GM19324 (cell line): Measurements from ENCODE around the gene CNR2.
"Not testable (repeated sequence)": the region's sequence is repeated elsewhere in the genome, so short reads cannot be mapped to it uniquely, and the experiment has no call there.

Experiments
- ATAC-seq: cut with Tn5 transposase; IDR thresholded peaks from one replicate; pipeline ENCODE4 v1.9.1; 2021; ENCODE audit warnings: mild to moderate bottlenecking, moderate library complexity; ENCODE audit not compliant: unreplicated experiment, low FRiP score

The CNR2 gene

DNA sequence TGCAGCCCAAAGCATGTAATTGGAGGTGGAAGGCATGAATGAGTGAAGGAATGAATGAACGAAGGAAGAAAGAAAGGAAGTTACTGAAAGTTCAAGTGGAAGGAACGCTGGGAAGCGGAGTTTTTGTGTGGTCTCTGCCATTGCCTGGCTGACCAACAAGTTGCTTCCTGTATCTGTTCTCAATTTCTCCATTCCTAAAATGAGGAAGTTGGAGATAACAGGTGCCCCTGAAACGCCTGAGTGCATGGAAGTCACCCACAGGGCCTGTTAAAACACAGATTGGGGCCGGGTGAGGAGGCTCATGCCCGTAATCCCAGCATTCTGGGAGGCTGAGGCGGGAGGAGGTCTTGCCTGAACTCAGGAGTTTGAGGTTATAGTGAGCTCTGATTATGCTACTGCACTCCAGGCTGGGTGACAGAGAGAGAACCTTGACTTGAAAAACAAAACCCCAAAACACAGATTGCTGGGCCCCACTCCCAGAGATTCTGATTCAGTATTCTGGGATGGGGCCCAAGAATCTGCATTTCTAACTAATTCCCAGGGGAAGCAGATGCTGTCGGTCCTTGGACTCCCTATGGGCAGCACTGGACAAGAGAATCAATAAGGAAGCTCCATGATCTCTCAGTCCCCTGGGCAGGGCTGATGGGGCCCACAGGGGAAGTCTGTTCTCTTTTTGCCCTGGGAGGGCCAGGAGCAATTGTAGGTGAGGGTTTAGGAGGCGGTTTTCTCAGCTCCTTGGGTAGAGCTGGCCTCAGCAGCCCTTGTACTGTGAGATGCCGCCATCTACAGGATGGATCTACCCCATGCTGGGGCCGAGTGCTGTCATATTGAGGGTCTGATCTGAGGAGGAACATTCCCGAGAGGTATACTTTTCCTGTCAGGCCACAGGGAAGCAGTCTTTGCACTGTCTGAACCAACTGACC lies 3.3 kb upstream of the CNR2 start:
- ATAC-seq = no peak

DNA sequence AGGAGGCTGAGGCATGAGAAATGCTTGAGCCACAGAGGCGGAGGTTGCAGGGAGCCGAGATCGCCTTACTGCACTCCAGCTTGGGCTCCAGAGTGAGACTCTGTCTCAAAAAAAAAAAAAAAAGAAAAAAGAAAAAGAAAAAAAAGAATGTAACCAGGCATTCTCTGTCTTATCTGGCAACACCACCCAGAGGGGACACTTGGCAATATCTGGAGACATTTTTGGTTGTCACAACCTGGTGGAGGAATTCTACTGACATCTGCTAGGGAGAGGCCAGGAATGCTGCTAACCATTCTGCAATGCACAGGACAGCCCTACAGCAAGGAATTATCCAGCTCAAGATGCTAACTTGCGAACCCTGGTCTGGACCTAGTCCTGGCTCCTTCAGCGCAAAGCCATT lies 2.3 kb upstream of the CNR2 start:
- ATAC-seq = no peak

DNA sequence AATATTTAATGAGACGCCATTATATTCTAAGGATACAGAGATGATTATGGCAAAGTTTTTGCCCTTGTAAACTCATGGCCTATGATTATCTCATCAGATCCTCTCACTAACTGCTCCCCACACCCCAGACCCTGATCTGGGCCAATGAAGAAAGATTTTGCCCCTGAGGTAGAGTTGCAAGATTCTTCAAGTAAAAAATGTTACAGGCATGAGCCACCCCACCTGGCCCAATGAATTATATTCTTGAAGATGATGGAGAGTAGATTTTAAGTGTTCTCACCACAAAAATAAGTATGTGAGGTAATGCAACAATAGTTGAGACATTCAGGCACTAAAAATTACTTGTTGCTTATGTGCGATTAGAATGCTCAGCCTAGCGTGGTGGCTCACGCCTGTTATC lies 1.8 kb upstream of the CNR2 start:
- ATAC-seq = no peak

DNA sequence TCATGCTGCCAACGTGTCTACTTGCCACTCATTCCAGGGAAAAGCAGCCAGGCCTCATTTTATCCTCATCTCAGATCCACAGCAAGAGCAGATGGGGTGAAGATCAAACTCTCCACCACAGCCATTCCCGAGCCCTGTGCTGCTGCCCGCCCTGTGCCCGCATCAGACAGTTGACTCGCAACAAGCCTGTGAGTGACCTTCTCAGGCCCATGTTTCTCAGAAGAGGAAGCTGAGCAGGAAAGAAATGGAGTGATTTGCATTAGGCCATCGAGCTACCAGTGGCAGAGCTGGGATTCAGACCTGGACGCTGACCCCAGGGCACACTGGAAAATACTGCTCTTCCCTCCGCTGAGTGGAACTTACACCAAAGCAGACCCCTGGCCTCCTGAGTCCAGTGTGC lies 1.2 kb downstream of the CNR2 start:
- ATAC-seq = no peak

DNA sequence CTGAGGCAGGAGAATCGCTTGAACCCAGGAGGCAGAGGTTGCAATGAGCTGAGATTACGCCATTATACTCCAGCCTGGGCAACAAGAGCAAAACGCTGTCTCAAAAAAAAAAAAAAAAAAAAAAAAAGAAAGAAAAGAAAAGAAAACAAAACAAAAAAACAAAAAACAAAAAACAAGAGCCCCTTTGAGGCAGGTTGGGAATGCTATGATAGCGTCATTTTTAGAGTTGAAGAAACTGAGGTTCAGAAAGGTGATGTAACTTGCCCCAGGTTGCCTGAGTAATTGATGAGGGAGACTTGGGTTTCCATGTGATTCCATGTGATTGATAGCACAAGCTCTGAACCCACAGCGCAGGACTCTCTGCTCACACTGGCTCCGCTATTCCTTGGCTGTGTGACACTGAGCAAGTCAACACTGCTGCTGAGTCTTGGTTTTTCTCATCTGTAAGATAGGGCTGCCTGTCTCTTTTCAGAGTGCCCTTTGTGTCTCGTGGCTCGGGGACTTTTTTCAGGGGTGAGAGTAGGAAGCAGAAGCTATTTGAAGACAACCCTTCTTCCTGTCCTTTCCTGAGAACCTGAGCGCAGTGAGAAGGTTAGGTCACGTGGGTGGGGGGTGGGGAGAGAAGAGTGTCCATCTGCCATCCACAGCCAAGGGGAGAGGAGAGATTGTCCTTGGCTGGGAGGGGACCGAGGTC lies 2.5 kb downstream of the CNR2 start:
- no peak for ATAC-seq

DNA sequence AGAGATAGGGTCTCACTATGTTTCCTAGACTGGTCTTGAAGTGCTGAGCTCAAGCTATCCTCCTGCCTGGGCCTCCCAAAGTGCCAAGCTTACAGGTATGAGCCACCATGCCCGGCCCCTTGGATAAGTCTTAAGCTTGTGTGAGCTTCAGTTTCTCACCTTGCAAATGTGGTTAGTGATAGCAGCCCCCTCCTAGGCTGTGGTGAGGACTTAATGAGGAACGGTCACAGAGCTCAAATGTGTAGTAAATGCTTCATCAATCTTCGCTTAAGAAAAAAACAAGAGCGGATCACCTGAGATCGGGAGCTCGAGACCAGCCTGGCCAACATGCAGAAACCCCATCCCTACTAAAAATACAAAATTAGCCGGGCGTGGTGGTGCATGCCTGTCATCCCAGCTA lies 3.0 kb downstream of the CNR2 start:
- no peak for ATAC-seq

DNA sequence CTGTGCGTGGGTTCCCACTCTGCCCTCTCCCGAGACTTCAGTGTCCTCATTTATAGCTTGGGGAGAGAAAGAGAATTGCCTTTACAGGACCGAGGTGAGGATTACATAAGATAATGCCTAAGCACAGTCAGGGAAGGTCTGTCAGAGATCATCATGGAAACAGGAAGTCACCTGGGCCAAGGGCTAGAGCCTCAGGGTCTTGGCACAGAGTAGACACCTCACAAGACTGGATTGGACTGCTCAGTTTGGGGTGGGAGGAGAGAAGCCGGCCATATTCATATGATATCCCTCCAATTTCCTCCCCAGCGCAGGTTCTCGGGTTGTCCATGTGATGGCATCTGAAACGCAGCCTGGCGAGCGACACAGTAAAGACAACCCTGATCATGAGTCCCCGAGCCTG lies 3.8 kb downstream of the CNR2 start:
- ATAC-seq = no peak

DNA sequence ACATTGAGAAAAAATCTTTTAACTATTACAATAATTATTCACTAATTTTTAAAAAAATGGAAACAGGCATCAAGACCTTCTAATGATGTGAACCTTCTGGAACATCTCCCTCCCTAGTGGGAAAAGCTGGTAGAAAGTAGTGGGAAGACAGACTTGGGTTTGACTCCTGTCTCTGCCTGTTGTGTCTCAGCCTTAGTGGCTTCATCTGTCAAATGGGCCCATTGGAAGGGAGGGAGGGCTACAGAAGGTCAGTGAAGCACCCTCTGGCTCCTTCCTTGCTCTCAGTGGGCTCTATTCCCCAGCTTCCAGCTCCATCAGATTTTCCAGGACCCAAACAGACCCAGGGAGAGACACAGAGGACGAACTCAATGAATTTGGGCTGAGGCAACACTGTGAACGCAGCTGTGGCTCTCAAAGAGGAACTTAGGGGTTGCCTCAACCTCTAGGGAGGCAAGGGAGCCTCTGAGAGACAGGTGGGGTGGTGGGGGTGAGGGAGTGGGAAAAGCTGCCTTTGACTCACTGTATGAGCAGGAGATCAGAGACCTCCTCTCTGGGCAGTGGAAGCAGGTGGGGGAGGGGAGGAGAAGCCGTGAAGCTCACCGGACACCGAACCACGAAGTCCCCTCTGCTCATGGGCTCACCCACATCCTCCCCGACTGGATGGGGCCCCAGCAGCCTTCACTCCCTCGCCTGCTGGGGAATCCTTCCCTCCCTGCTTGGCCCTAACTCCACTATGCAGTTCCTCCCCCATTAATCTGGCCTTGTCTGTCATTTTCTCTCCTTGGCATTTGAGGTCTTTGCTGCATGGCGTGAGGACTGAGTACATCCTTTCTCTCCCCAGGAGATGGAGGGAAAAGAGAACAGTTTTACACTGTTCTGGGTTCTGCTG lies 4.5 kb downstream of the CNR2 start:
- ATAC-seq = no peak

DNA sequence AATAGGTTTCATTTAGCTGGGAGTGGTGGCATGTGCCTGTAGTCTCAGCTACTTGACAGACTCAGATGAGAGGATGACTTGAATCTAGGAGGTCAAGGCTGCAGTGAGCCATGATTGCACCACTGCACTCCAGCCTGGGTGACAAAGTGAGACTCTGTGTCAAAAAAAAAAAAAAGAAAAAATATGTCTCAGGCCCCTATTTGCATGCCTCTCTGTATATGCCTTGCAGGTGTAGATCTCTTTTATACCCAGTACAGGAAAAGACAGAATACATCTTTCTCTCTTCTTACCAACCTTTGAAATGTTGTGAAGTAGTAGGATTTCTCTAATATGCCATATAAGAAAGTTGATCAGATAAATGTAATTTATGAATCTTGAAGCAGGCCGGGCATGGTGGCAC lies 6.4 kb downstream of the CNR2 start:
- ATAC-seq = no peak

DNA sequence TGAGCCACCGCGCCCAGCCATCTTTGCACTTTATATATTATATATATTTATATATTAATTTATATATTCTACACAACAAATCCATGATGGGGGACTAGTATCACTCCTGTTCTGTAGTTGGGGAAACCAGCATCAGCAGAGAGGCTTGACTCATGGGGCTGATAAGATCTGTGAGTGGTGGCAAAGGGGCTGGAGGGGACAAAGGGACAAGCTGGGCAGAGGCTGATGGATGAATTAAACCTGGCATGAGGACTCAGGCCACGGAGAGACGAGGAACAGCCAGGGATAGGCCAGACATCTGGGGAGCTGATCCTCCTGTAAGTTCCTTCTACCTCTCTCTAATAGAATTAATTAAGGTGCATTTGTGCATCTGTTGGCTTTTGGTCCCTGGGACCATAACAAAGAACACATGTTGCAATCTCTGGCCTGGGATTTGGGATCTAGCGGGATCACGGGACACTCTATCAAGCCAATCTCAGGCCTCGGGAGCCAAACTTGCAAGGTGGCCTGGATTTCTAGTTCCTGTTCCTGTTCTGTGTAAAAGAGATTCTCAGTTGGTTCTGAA lies 7.6 kb downstream of the CNR2 start:
- no peak for ATAC-seq

DNA sequence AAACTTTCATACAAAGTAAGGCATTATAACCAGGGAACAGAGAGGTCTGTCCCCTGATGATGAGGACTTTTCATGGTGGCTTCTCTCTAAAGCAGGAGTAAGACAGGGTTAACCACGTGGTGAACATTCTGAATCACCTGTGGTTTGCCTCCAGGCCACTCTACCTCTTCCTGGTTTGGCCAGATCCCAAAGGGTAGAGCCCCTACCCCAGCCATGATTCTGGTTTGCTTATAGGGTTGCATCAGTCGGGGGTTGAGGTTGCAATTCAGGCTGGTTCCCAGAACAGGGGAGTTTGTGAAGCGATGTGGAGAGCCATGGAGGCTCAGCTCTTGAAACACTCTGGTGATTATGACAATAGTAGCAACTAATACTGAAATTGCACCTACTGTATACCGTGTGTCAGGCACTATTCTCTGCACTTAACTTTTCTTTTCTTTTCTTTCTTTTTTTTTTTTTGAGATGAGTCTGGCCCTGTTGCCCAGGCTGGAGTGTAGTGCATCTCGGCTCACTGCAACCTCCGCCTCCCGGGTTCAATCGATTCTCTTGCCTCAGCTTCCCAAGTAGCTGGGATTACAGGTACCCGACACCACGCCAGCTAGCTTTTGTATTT lies 8.3 kb downstream of the CNR2 start:
- no peak for ATAC-seq

DNA sequence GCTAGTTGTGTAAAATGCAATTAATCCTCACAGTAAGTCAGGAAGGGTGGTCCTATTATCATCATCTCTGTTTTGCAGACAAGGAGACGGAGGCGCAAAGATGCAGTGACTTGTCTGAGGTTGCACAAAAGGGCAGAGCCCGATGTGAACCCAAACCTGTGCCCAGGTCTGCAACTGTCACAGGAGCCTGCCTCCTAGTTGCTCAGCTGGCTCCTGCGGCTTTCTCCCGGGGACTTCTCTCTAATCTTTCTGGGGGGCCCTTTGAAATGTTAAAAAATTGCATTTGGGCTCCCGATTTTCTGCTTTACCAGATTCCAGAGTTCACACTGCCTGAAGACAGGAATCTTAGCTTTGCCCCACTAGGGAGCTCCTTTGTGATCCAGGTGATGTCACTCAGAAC lies 9.4 kb downstream of the CNR2 start:
- no peak for ATAC-seq

DNA sequence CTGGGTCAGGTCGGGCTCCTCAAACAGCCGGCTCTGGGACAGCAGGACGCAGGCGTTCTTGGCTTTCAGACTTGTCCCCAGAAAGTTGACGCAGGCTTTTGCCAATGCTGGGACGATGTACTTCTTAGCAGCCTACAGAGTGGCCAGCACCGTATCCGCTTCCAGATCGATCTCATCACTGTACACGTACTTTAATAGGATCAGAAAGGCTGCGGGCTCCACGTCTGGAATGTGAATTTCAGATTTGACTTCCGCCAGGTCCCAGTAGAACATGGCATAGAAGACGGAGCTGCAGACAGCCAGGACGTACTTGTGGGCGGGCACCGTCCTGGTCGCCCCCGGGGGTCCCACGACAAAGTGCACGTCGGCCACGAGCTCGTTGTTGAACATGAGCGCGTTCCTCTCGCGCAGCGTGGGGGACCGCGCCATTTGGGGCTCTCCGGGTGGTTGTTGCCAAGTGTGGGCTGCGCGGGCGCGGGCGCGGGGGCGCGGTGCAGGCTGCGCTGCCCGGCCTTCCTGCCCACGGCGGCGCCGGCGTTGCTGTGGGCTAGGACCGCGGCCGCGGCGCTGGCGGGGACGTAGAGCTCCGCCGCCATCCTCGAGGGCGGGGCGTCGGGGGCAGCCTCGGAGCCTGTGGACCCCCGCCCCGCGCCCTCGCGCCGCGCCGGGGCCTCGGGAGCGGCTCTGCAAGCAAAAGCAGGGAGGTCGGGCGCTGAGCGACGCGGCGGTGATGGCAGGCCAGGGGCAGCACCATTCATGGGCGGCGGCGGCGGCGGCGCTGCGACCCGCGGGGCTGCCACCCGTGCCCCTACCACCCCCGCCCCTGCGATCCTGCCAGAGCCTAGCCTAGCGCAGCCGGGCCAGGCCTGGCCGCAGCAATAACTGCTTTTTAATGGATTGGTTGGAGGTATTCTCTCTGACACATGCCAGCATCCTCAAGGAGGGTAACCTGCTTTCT lies 10.6 kb downstream of the CNR2 start:
- ATAC-seq = no peak

DNA sequence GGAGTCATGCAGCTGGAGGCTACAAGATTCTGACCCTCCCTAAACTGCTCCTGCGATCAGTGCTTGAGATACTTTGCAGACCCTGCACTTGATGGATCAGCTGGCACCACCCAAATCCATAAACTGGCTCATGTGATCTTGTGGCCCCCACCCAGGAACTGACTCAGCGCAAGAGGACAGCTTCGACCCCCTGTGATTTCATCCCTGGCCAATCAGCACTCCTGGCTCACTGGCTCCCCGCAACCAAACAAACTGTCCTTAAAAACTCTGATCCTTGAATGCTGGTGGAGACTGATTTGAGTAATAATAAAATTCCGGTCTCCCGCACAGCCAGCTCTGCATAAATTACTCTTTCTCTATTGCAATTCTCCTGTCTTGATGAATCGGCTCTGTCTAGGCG lies 13.1 kb downstream of the CNR2 start:
- ATAC-seq = not testable (repeated sequence)

DNA sequence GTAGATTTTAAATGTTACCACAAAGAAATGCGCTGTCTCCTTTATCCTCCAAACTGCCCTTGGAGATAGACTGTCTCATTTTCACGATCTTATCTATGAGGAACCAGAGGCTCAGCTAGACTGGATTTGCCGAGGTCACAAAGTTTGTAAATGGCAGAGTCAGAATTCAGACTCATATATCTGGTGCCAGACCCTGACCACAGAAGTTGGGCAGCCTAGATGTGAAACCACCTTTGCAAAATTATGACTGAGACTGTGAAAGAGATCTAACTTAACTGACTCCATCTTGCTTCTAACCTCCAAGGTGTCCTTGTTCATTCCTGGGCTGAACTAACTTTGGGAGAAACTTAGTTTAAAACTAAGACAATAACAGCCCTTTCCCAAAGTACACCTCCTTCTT lies 14.1 kb downstream of the CNR2 start:
- no peak for ATAC-seq

DNA sequence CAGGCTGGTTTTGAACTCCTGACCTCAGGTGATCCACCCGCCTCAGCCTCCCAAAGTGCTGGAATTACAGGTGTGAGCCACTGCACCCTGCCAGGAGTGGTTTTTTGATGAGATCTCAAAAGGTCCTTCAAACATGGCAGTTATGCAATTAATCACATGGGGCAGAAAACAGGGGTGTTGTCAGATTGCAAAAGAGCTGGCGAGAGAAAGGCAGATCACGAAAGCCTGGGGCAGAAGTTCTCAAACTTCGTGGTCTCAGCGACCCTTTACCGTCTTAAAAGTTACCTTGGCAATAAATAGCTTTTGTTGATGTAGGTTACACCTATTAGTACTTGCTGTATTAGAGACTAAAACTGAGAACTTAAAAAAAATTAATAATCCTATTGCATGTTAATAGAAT lies 16.1 kb downstream of the CNR2 start:
- ATAC-seq = no peak

DNA sequence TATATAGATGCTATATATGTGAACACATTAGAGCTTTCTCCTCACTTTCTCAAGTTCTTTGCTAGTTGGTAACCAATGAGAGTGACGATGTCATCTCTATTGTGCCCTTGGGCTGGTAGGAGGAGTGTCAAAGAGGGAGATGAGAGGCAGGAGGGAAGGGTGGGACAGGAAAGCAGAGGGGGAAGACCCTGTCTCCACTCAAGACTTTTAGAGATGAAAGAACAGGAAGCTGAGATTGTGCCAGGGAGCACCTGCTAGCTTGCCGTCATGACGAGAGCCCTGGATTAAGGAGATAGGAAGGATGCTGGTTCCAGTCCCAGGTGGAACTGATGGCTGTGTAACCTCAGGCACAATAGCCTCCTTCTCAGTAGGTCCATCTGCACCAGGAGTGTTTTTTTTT lies 16.7 kb downstream of the CNR2 start:
- ATAC-seq = no peak

DNA sequence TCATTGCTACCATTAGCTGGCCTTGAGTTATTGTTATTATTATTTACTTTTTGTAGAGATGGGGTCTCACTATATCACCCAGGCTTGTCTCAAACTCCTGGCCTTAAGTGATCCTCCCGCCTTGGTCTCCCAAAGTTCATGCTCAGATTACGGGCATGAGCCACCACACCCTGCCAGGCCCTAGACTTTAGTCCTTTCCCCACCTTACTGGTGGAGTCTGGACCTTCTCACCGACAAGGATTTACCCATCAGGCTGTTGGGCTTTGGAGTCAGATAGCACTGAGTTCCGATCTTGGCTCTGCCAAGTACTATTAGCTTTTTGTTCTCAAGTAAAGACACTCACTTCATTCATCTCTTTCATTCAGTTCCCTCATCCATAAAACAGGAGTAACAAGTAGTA lies 17.2 kb downstream of the CNR2 start:
- ATAC-seq = no peak

DNA sequence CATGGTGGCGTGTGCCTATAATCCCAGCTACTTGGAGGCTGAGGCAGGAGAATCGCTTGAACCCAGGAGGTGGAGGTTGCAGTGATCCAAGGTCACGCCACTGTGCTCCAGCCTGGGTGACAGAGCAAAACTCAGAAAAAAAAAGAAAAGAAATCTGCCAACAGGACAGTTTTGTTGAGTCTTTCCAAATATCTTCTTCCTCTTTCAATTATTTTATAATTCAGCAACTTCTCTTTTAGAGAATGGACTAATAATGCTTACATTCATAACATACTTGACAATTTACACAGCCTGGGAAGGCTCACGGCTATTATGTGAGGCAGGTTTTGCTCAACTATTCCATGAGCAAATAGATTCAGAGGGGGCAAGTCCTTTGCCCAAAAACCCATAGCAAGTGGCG lies 18.1 kb downstream of the CNR2 start:
- no peak for ATAC-seq
